Transverse colon (tissue), 4 donors: ENCODE measurements around the gene NACA2. TPM values are rescaled to one million over a fixed set of nuclear protein-coding genes. Genes with fewer than 3 reads are reported as not detected.
"Not testable (repeated sequence)": the region's sequence is repeated elsewhere in the genome, so short reads cannot be mapped to it uniquely, and the experiment has no call there.

Source experiments
- DNase-seq: peaks from one replicate; pipeline ENCODE4 v3.0.0-alpha.2; 2019
- H3K27ac ChIP-seq, 4 donors: fragments of 200-600 bp; sonication (generic); 2 replicates each; pipeline ENCODE4 v1.5.1; 2016 to 2018; ENCODE audit warnings: inconsistent platforms in 4 of 4
- H3K27me3 ChIP-seq: fragments of 200-600 bp; sonication (generic); 2 replicates; pipeline ENCODE4 v1.5.1; 2017; ENCODE audit warnings: inconsistent platforms
- H3K36me3 ChIP-seq, 4 donors: fragments of 200-600 bp; sonication (generic); 2 replicates each; pipeline ENCODE4 v1.5.1; 2017 to 2019; ENCODE audit warnings: inconsistent platforms in 4 of 4
- H3K4me1 ChIP-seq, 4 donors: fragments of 200-600 bp; sonication (generic); 2 replicates each; pipeline ENCODE4 v1.5.1; 2017 to 2020; ENCODE audit warnings: inconsistent platforms in 4 of 4
- H3K4me3 ChIP-seq, 4 donors: fragments of 200-600 bp; sonication (generic); 1 replicate in 1 of 4; 2 replicates in 3 of 4; pipeline versions ENCODE4 v1.5.1 to v1.6.1; 2017 to 2019; ENCODE audit warnings: inconsistent platforms in 4 of 4
- H3K9me3 ChIP-seq, 2 donors: fragments of 200-600 bp; sonication (generic); 2 replicates each; pipeline ENCODE4 v1.5.1; 2017 to 2019; ENCODE audit warnings: inconsistent platforms in 2 of 2
- CTCF ChIP-seq, 5 experiments: fragments of 200-600 bp in 3 of 5; fragments of 450-650 bp in 2 of 5; sonication (generic) in 3 of 5; IDR thresholded peaks; 1 replicate in 2 of 5; 2 replicates in 3 of 5; pipeline ENCODE4 v1.5.1; 2016 to 2017; ENCODE audit warnings: antibody characterized with exemption in 5 of 5, inconsistent platforms in 3 of 5, mild to moderate bottlenecking in 2 of 5, moderate library complexity in 1 of 5
- EP300 ChIP-seq: sonication (generic); formaldehyde crosslinking; IDR thresholded peaks from one replicate; pipeline ENCODE4 v1.6.1; 2017; ENCODE audit warnings: antibody characterized with exemption, low read depth
- POLR2A ChIP-seq: fragments of 450-650 bp; IDR thresholded peaks from one replicate; pipeline ENCODE4 v1.6.1; 2016; ENCODE audit warnings: antibody characterized with exemption, mild to moderate bottlenecking, moderate library complexity
- POLR2AphosphoS5 ChIP-seq, 3 donors: sonication (generic); formaldehyde crosslinking; IDR thresholded peaks; one replicate each; pipeline ENCODE4 v1.6.1; 2016; ENCODE audit warnings: antibody characterized with exemption in 3 of 3
- WGBS, 2 donors: methylation state at CpG; one replicate each; pipeline ENCODE4 v1.1.5; 2018; ENCODE audit warnings: low coverage in 1 of 2; 5-methylcytosine and 5-hydroxymethylcytosine counted together
- in situ Hi-C, 4 donors: fragments of 200-750 bp; cut with MboI; loops; one replicate each; pipeline versions ENCODE4 v1.15.0 to v1.15.1; 2017; ENCODE audit warnings: low sequenced_read_pairs in 3 of 4, low pct_ligation_motif_present in 1 of 4, low pct_unique_long_range_greater_than_20kb in 1 of 4
- intact Hi-C: fragments of 100-400 bp; cut with DNase I; formaldehyde crosslinking; loops from one replicate; pipeline ENCODE4 v1.15.1; 2023; ENCODE audit warnings: low total_unique reads
- total RNA-seq, 4 donors: library from RNA; depleted of rRNA; stranded (reverse); fragments of >200 nt; gene quantifications; one replicate each; pipeline ENCODE4 v1.1.0, GENCODE V29; 2016

NACA2 gene
- total RNA-seq, 4 donors from 2014 or later = not detected

GRCh38 chr17:61556224-61557188 is 34.5 kb downstream of the NACA2 start:
- H3K4me3 ChIP-seq = no peak overlapping the region
- H3K27me3 ChIP-seq = peaks cover 49% of the 10 kb centered on the region
- no peaks in the 10 kb centered on the region for H3K9me3 ChIP-seq
- H3K4me1 ChIP-seq = no peaks in the 10 kb centered on the region
- intact Hi-C loops = no loop called here
- no peaks in the 10 kb centered on the region for H3K36me3 ChIP-seq
- WGBS, 2 donors = 67 to 70% methylated on average over 10 of the region's 10 CpGs
- no peak for DNase-seq
- no peak overlapping the region for H3K27ac ChIP-seq
- TF ChIP-seq POLR2A (no peak), CTCF (IDR thresholded peaks at IDR 0.05) (no peak), EP300 (no peak), POLR2AphosphoS5 (IDR thresholded peaks at IDR 0.05) (no peak)
- in situ Hi-C loops = loop anchor here in 3 of 4 donors (10.0 to 25.0 kb wide), 2 partner anchors 132 to 819 kb away; no protein-coding TSS in a partner anchor

- Histone ChIP-seq H3K27ac (no peak overlapping the region), H3K27me3 (peaks cover 58% of the 10 kb centered on the region), H3K9me3 (no peaks in the 10 kb centered on the region), H3K36me3 (no peaks in the 10 kb centered on the region), H3K4me3 (no peak overlapping the region), H3K4me1 (no peaks in the 10 kb centered on the region)
- no peak for TF ChIP-seq POLR2AphosphoS5 (IDR thresholded peaks at IDR 0.05)
- WGBS, 2 donors = 59 to 61% methylated on average over 5 to 7 of the region's 7 CpGs
- no peak for DNase-seq
- in situ Hi-C loops = loop anchor here in 3 of 4 donors (10.0 to 25.0 kb wide), 2 partner anchors 130 to 818 kb away; no protein-coding TSS in a partner anchor
- intact Hi-C loops = no loop called here
These were observed 35.9 kb downstream of the NACA2 start for GRCh38 chr17:61555127-61555566.

GRCh38 chr17:61554209-61554608 is 36.8 kb downstream of the NACA2 start:
- intact Hi-C loops = loop anchor here (5.0 kb wide), 1 partner anchor 137 kb away; no protein-coding TSS in a partner anchor
- Histone ChIP-seq H3K27ac (no peak overlapping the region), H3K4me3 (no peak overlapping the region), H3K27me3 (peaks cover 65% of the 10 kb centered on the region), H3K9me3 (no peaks in the 10 kb centered on the region), H3K4me1 (no peaks in the 10 kb centered on the region), H3K36me3 (no peaks in the 10 kb centered on the region)
- no peak for TF ChIP-seq POLR2A
- no peak for TF ChIP-seq POLR2AphosphoS5 (IDR thresholded peaks at IDR 0.05)
- TF ChIP-seq EP300 = no peak
- TF ChIP-seq CTCF (IDR thresholded peaks at IDR 0.05) = no peak
- no peak for DNase-seq
- 79% methylated on average over 3 of the region's 3 CpGs; no CpG with 5 or more reads in 1 of the 2 donors for WGBS, 2 donors
- in situ Hi-C loops = loop anchor here in 3 of 4 donors (10.0 to 25.0 kb wide), 2 partner anchors 129 to 817 kb away; no protein-coding TSS in a partner anchor

GRCh38 chr17:61552560-61552959 is 38.5 kb downstream of the NACA2 start:
- 90 to 91% methylated on average over 2 to 11 of the region's 11 CpGs for WGBS, 2 donors
- H3K4me3 ChIP-seq, H3K27ac ChIP-seq, H3K9me3 ChIP-seq, H3K4me1 ChIP-seq, DNase-seq, H3K36me3 ChIP-seq: not testable (repeated sequence)
- peaks cover 69% of the 10 kb centered on the region for H3K27me3 ChIP-seq
- intact Hi-C loops (loop anchor here (5.0 kb wide), 1 partner anchor 135 kb away; no protein-coding TSS in a partner anchor), in situ Hi-C loops (loop anchor here in 3 of 4 donors (10.0 to 25.0 kb wide), 2 partner anchors 128 to 815 kb away; no protein-coding TSS in a partner anchor)

- Histone ChIP-seq H3K9me3 (no peaks in the 10 kb centered on the region), H3K27ac (no peak overlapping the region), H3K36me3 (no peaks in the 10 kb centered on the region), H3K27me3 (peaks cover 69% of the 10 kb centered on the region), H3K4me3 (no peak overlapping the region), H3K4me1 (no peaks in the 10 kb centered on the region)
- peak; percentile 58 to 73 (median 68) for TF ChIP-seq CTCF (IDR thresholded peaks at IDR 0.05)
- no peak for TF ChIP-seq POLR2A
- DNase-seq = no peak
- WGBS, 2 donors = 4 to 18% methylated on average over 6 of the region's 6 CpGs
- intact Hi-C loops = loop anchor here (5.0 kb wide), 1 partner anchor 134 kb away; no protein-coding TSS in a partner anchor
- in situ Hi-C loops = loop anchor here in 3 of 4 donors (10.0 to 25.0 kb wide), 2 partner anchors 126 to 814 kb away; no protein-coding TSS in a partner anchor
These were observed 39.7 kb downstream of the NACA2 start for GRCh38 chr17:61551255-61551742.
